H1 (cell line): ENCODE measurements around the gene AIG1. TPM values are rescaled to one million over a fixed set of nuclear protein-coding genes. Genes with fewer than 3 reads are reported as not detected.

Experiments
- USF2 ChIP-seq: IDR thresholded peaks from 2 replicates; pipeline ENCODE4 v1.6.1; 2011; ENCODE audit warnings: low read length, improper control_type of control experiment
- polyA plus RNA-seq, 7 experiments: library from polyadenylated mRNA; depleted of rRNA in 3 of 7; stranded (reverse) in 5 of 7; unstranded in 2 of 7; fragments of >200 nt in 5 of 7; fragments of 200-250 nt in 2 of 7; gene quantifications; 1 replicate in 5 of 7; 2 replicates in 1 of 7; 4 replicates in 1 of 7; pipeline versions ENCODE4 v1.2.1 to v1.2.3, GENCODE V29; 2011 to 2013; ENCODE audit warnings: missing spikeins in 2 of 7, mixed read lengths in 2 of 7
- total RNA-seq: library from RNA; stranded (reverse); fragmentation: NEBNext Ultra II Directional; extraction: Animal tissue kit (Norgen Biotek cat#: 25700); gene quantifications from 2 replicates; pipeline ENCODE4 v1.2.1, GENCODE V29; 2021

AIG1 gene
- total and polyA plus RNA-seq, 2 of the 8 experiments (the other 6 are each of a cell fraction or from before 2014, with no cell fraction given): 56.6 to 58.4 TPM

GRCh38 chr6:143222801-143223231, 162.1 kb downstream of the AIG1 start (continued):
- no peak for TF ChIP-seq USF2
